Liver (tissue), 9 donors: Measurements from ENCODE around the gene ATF4. TPM values are rescaled to one million over a fixed set of nuclear protein-coding genes. Genes with fewer than 3 reads are reported as not detected.

ENCODE experiments used
- DNase-seq: peaks from one replicate; pipeline ENCODE4 v3.0.0-alpha.2; 2017; ENCODE audit warnings: low spot score
- H3K27ac ChIP-seq, 2 donors: one replicate each; pipeline ENCODE4 v1.7.0; 2013; ENCODE audit warnings: inconsistent platforms in 2 of 2, low read length in 2 of 2, control low read depth in 1 of 2, low read depth in 1 of 2, mild to moderate bottlenecking in 1 of 2
- H3K27me3 ChIP-seq, 4 donors: one replicate each; pipeline versions ENCODE4 v1.6.1 to v1.7.0; 2013; ENCODE audit warnings: low read length in 3 of 4, inconsistent platforms in 1 of 4, mild to moderate bottlenecking in 1 of 4, moderate library complexity in 1 of 4; ENCODE audit not compliant: control insufficient read depth in 4 of 4, insufficient read depth in 4 of 4
- H3K36me3 ChIP-seq, 4 donors: one replicate each; pipeline versions ENCODE4 v1.6.1 to v1.7.0; 2013; ENCODE audit warnings: low read length in 3 of 4, mild to moderate bottlenecking in 3 of 4, low read depth in 1 of 4, moderate library complexity in 1 of 4; ENCODE audit not compliant: control insufficient read depth in 4 of 4, insufficient read depth in 3 of 4
- H3K4me1 ChIP-seq, 4 donors: one replicate each; pipeline versions ENCODE4 v1.6.1 to v1.7.0; 2013; ENCODE audit warnings: low read length in 3 of 4, mild to moderate bottlenecking in 3 of 4, moderate library complexity in 1 of 4; ENCODE audit not compliant: control insufficient read depth in 4 of 4, insufficient read depth in 4 of 4
- H3K4me3 ChIP-seq, 3 donors: one replicate each; pipeline versions ENCODE4 v1.6.1 to v1.7.0; 2013; ENCODE audit warnings: low read length in 3 of 3, control low read depth in 1 of 3, low read depth in 1 of 3, mild to moderate bottlenecking in 1 of 3
- H3K9ac ChIP-seq, 2 donors: one replicate each; pipeline ENCODE4 v1.7.0; 2013; ENCODE audit warnings: low read length in 2 of 2, mild to moderate bottlenecking in 2 of 2, moderate library complexity in 2 of 2, control low read depth in 1 of 2, low read depth in 1 of 2
- H3K9me3 ChIP-seq, 4 donors: one replicate each; pipeline versions ENCODE4 v1.6.1 to v1.7.0; 2013; ENCODE audit warnings: low read length in 3 of 4; ENCODE audit not compliant: control insufficient read depth in 4 of 4
- EGR1 ChIP-seq, 2 donors: IDR thresholded peaks; 2 replicates each; pipeline ENCODE4 v1.6.1; 2016 to 2018; ENCODE audit warnings: antibody characterized with exemption in 2 of 2, low read depth in 2 of 2
- FOXA2 ChIP-seq: IDR thresholded peaks from 2 replicates; pipeline ENCODE4 v1.6.1; 2016; ENCODE audit warnings: antibody characterized with exemption
- GABPA ChIP-seq, 2 donors: IDR thresholded peaks in 1 of 2; conservative IDR thresholded peaks in 1 of 2; 2 replicates each; pipeline ENCODE4 v1.6.1; 2016; ENCODE audit warnings: antibody characterized with exemption in 2 of 2, mild to moderate bottlenecking in 1 of 2, moderate library complexity in 1 of 2
- HNF4A ChIP-seq, 2 donors: conservative IDR thresholded peaks; 2 replicates each; pipeline ENCODE4 v1.6.1; 2016; ENCODE audit warnings: antibody characterized with exemption in 2 of 2, mild to moderate bottlenecking in 2 of 2
- HNF4G ChIP-seq: IDR thresholded peaks from 2 replicates; pipeline ENCODE4 v1.6.1; 2016; ENCODE audit warnings: antibody characterized with exemption
- JUND ChIP-seq, 2 donors: IDR thresholded peaks; 2 replicates each; pipeline ENCODE4 v1.6.1; 2016; ENCODE audit warnings: antibody characterized with exemption in 2 of 2
- NR2F2 ChIP-seq: IDR thresholded peaks from 2 replicates; pipeline ENCODE4 v1.6.1; 2016; ENCODE audit warnings: antibody characterized with exemption
- RXRA ChIP-seq, 2 donors: IDR thresholded peaks; 2 replicates each; pipeline ENCODE4 v1.6.1; 2017 to 2018; ENCODE audit warnings: antibody characterized with exemption in 2 of 2, mild to moderate bottlenecking in 1 of 2
- SP1 ChIP-seq: IDR thresholded peaks from 2 replicates; pipeline ENCODE4 v1.6.1; 2018; ENCODE audit warnings: antibody characterized with exemption, mild to moderate bottlenecking
- TAF1 ChIP-seq: conservative IDR thresholded peaks from 2 replicates; pipeline ENCODE4 v1.6.1; 2016; ENCODE audit warnings: antibody characterized with exemption, mild to moderate bottlenecking
- YY1 ChIP-seq: IDR thresholded peaks from 2 replicates; pipeline ENCODE4 v1.6.1; 2016; ENCODE audit warnings: antibody characterized with exemption, mild to moderate bottlenecking
- WGBS: extraction: QIAGEN DNeasy Blood & Tissue Kit; methylation state at CpG from one replicate; pipeline ENCODE4 v1.1.7; 2013; 5-methylcytosine and 5-hydroxymethylcytosine counted together
- polyA plus RNA-seq, 2 donors: library from polyadenylated mRNA; stranded (reverse) in 1 of 2; unstranded in 1 of 2; fragments of 200-250 nt in 1 of 2; fragments of >200 nt in 1 of 2; fragmentation: Nextera tagmentation in 1 of 2; extraction: Ambion mirVana in 1 of 2; gene quantifications; one replicate each; pipeline versions ENCODE4 v1.2.1 to v1.2.3, GENCODE V29; 2013 to 2015
- total RNA-seq, 2 donors: library from RNA; depleted of rRNA; stranded (reverse); fragments of >200 nt; gene quantifications; one replicate each; pipeline ENCODE4 v1.2.3, GENCODE V29; 2014
- TF ChIP-seq, protein P1 (sequence below): IDR thresholded peaks from 2 replicates; pipeline ENCODE4 v1.6.1; 2016; ENCODE audit warnings: antibody characterized with exemption
- TF ChIP-seq, protein P2 (sequence below): IDR thresholded peaks from 2 replicates; pipeline ENCODE4 v1.6.1; 2016; ENCODE audit warnings: antibody characterized with exemption
- TF ChIP-seq, protein P3 (sequence below): IDR thresholded peaks from 2 replicates; pipeline ENCODE4 v1.6.1; 2016; ENCODE audit warnings: antibody characterized with exemption, mild to moderate bottlenecking
- TF ChIP-seq, protein P4 (sequence below): fragments of 150-350 bp; IDR thresholded peaks from 2 replicates; pipeline ENCODE4 v1.5.1; 2017; ENCODE audit warnings: improper control_type of control experiment, low read depth, low read length; ENCODE audit not compliant: missing input control
- TF ChIP-seq, protein P5 (sequence below): IDR thresholded peaks from 2 replicates; pipeline ENCODE4 v1.6.1; 2016; ENCODE audit warnings: antibody characterized with exemption
- donor health status: healthy.
- donor health status: healthy.
- donor health status: healthy.
- donor health status: healthy.
- donor health status: healthy.

ATF4 gene, protein sequence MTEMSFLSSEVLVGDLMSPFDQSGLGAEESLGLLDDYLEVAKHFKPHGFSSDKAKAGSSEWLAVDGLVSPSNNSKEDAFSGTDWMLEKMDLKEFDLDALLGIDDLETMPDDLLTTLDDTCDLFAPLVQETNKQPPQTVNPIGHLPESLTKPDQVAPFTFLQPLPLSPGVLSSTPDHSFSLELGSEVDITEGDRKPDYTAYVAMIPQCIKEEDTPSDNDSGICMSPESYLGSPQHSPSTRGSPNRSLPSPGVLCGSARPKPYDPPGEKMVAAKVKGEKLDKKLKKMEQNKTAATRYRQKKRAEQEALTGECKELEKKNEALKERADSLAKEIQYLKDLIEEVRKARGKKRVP
- total RNA-seq (100 to 1,000 TPM; 112 to 181 TPM), polyA plus RNA-seq (100 to 1,000 TPM; 157 to 211 TPM)

DNA sequence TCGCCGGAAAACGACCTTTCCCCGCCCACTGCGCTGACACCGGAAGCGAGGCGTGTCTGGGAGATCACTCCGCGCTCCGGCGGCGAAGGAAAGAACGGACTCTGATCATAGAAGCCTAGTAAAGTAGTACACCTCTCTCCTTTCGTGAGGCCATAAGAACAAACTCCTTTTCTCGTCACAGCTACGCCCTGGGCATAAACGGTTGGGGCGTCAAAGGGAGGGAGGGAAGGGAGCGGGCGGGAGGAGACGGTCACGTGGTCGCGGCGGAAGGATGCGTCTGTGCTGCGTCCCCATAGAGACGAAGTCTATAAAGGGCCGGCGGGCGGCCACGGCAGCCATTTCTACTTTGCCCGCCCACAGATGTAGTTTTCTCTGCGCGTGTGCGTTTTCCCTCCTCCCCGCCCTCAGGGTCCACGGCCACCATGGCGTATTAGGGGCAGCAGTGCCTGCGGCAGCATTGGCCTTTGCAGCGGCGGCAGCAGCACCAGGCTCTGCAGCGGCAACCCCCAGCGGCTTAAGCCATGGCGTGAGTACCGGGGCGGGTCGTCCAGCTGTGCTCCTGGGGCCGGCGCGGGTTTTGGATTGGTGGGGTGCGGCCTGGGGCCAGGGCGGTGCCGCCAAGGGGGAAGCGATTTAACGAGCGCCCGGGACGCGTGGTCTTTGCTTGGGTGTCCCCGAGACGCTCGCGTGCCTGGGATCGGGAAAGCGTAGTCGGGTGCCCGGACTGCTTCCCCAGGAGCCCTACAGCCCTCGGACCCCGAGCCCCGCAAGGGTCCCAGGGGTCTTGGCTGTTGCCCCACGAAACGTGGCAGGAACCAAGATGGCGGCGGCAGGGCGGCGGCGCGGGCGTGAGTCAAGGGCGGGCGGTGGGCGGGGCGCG lies at the start of gene ATF4:
TSS of gene ATF4 (plus strand) at position 337 of the 880 bp plus-strand sequence. CDS start 884 bp downstream, outside the sequence.
- DNase-seq = peak; percentile 94
- Histone ChIP-seq H3K4me1 (peaks cover 3 to 50% (median 34%) of the 10 kb centered on the region in 4 donors), H3K4me3 (peak within 1 kb of the TSS; percentile 85 to 92 (median 87)), H3K9me3 (no peaks in the 10 kb centered on the region), H3K36me3 (peaks cover 4 to 32% (median 30%) of the 10 kb centered on the region in 4 donors), H3K9ac (peak within 1 kb of the TSS; percentile 64 to 92), H3K27ac (peak within 1 kb of the TSS; percentile 79 to 98), H3K27me3 (no peaks in the 10 kb centered on the region)
- peak; percentile 23 to 49 for TF ChIP-seq HNF4A (conservative IDR thresholded peaks at IDR 0.05)
- TF ChIP-seq, protein P1, sequence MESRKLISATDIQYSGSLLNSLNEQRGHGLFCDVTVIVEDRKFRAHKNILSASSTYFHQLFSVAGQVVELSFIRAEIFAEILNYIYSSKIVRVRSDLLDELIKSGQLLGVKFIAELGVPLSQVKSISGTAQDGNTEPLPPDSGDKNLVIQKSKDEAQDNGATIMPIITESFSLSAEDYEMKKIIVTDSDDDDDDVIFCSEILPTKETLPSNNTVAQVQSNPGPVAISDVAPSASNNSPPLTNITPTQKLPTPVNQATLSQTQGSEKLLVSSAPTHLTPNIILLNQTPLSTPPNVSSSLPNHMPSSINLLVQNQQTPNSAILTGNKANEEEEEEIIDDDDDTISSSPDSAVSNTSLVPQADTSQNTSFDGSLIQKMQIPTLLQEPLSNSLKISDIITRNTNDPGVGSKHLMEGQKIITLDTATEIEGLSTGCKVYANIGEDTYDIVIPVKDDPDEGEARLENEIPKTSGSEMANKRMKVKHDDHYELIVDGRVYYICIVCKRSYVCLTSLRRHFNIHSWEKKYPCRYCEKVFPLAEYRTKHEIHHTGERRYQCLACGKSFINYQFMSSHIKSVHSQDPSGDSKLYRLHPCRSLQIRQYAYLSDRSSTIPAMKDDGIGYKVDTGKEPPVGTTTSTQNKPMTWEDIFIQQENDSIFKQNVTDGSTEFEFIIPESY = peak; percentile 97
- TF ChIP-seq, protein P2, sequence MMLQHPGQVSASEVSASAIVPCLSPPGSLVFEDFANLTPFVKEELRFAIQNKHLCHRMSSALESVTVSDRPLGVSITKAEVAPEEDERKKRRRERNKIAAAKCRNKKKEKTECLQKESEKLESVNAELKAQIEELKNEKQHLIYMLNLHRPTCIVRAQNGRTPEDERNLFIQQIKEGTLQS = no peak
- peak; percentile 67 to 70 for TF ChIP-seq RXRA (IDR thresholded peaks at IDR 0.05)
- TF ChIP-seq JUND (IDR thresholded peaks at IDR 0.05) = no peak
- TF ChIP-seq, protein P3, sequence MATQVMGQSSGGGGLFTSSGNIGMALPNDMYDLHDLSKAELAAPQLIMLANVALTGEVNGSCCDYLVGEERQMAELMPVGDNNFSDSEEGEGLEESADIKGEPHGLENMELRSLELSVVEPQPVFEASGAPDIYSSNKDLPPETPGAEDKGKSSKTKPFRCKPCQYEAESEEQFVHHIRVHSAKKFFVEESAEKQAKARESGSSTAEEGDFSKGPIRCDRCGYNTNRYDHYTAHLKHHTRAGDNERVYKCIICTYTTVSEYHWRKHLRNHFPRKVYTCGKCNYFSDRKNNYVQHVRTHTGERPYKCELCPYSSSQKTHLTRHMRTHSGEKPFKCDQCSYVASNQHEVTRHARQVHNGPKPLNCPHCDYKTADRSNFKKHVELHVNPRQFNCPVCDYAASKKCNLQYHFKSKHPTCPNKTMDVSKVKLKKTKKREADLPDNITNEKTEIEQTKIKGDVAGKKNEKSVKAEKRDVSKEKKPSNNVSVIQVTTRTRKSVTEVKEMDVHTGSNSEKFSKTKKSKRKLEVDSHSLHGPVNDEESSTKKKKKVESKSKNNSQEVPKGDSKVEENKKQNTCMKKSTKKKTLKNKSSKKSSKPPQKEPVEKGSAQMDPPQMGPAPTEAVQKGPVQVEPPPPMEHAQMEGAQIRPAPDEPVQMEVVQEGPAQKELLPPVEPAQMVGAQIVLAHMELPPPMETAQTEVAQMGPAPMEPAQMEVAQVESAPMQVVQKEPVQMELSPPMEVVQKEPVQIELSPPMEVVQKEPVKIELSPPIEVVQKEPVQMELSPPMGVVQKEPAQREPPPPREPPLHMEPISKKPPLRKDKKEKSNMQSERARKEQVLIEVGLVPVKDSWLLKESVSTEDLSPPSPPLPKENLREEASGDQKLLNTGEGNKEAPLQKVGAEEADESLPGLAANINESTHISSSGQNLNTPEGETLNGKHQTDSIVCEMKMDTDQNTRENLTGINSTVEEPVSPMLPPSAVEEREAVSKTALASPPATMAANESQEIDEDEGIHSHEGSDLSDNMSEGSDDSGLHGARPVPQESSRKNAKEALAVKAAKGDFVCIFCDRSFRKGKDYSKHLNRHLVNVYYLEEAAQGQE = peak; percentile 96
- TF ChIP-seq, protein P4, sequence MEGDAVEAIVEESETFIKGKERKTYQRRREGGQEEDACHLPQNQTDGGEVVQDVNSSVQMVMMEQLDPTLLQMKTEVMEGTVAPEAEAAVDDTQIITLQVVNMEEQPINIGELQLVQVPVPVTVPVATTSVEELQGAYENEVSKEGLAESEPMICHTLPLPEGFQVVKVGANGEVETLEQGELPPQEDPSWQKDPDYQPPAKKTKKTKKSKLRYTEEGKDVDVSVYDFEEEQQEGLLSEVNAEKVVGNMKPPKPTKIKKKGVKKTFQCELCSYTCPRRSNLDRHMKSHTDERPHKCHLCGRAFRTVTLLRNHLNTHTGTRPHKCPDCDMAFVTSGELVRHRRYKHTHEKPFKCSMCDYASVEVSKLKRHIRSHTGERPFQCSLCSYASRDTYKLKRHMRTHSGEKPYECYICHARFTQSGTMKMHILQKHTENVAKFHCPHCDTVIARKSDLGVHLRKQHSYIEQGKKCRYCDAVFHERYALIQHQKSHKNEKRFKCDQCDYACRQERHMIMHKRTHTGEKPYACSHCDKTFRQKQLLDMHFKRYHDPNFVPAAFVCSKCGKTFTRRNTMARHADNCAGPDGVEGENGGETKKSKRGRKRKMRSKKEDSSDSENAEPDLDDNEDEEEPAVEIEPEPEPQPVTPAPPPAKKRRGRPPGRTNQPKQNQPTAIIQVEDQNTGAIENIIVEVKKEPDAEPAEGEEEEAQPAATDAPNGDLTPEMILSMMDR = no peak
- TF ChIP-seq YY1 = peak; percentile 95
- TF ChIP-seq FOXA2 = peak; percentile 14
- TF ChIP-seq, protein P5, sequence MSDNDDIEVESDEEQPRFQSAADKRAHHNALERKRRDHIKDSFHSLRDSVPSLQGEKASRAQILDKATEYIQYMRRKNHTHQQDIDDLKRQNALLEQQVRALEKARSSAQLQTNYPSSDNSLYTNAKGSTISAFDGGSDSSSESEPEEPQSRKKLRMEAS = peak; percentile 65
- peak; percentile 76 to 96 for TF ChIP-seq GABPA (IDR thresholded peaks at IDR 0.05 in 1 of 2, conservative IDR thresholded peaks at IDR 0.05 in 1 of 2)
- peak; percentile 99 for TF ChIP-seq TAF1
- TF ChIP-seq SP1 = peak; percentile 89
- no peak for TF ChIP-seq HNF4G
- peak; percentile 18 to 52 for TF ChIP-seq EGR1 (IDR thresholded peaks at IDR 0.05; ENCODE audit: low read depth in 2 of 2)
- peak; percentile 84 for TF ChIP-seq NR2F2
- WGBS = under 1% methylated on average over 86 of the region's 86 CpGs
